NCI-H69 (cell line): ENCODE measurements around the gene NCBP1.

ENCODE experiments used
- DNase-seq: peaks from one replicate; lab custom pipeline; 2025; lab: John Stamatoyannopoulos, UW

Gene NCBP1

GRCh38 chr9:97717866-97718265, 84.2 kb downstream of the NCBP1 start:
- no peak for DNase-seq

- DNase-seq: no peak
Observed at GRCh38 chr9:97721396-97721795, 87.8 kb downstream of the NCBP1 start.

GRCh38 chr9:97722331-97722730, 88.7 kb downstream of the NCBP1 start:
- DNase-seq: no peak
